ENCODE data around the gene PCNX3. TPM values are rescaled to one million over a fixed set of nuclear protein-coding genes. Genes with fewer than 3 reads are reported as not detected.
A peak's percentile ranks its signal among the peaks of the same experiment; 100 is the strongest.

The PCNX3 gene
- total and polyA plus RNA-seq, 10 of the 15 experiments (the other 5 are each of a cell fraction or from before 2014, with no cell fraction given) = 0.03 to 46.6 (median 8.4) TPM

- TF ChIP-seq BHLHE40 (IDR thresholded peaks at IDR 0.05; ENCODE audit: borderline replicate concordance in 1 of 2, low read depth in 2 of 2, low read length in 1 of 2) = peak in 1 of 2 experiments; percentile 48; a peak in 2 of 4 replicates
- no peak for TF ChIP-seq KLF5 (IDR thresholded peaks at IDR 0.05; ENCODE audit: partially characterized antibody)
- TF ChIP-seq IRF4 (IDR thresholded peaks at IDR 0.05; ENCODE audit: low read depth, low read length) = no peak
- TF ChIP-seq HDGF (IDR thresholded peaks at IDR 0.05) = no peak
- no peak for TF ChIP-seq SIX5 (IDR thresholded peaks at IDR 0.05; ENCODE audit: low read depth, low read length, severe bottlenecking)
- TF ChIP-seq ATF3 (IDR thresholded peaks at IDR 0.05; ENCODE audit: borderline replicate concordance, extremely low read depth, low read depth, low read length) = no peak
- no peak for TF ChIP-seq CBFB (IDR thresholded peaks at IDR 0.05; ENCODE audit: low read depth)
- no peak for TF ChIP-seq E4F1 (IDR thresholded peaks at IDR 0.05; ENCODE audit: borderline replicate concordance, partially characterized antibody)
- TF ChIP-seq HDAC6 (IDR thresholded peaks at IDR 0.05; ENCODE audit: unreplicated experiment) = no peak
- TF ChIP-seq ZBED1 (IDR thresholded peaks at IDR 0.05; ENCODE audit: borderline replicate concordance) = no peak
- no peak for TF ChIP-seq MEF2A (IDR thresholded peaks at IDR 0.05; ENCODE audit: insufficient read depth, low read depth, low read length)
- TF ChIP-seq RAD51 (IDR thresholded peaks at IDR 0.05) = no peak
- TF ChIP-seq ZBTB33 (IDR thresholded peaks at IDR 0.05) = no peak
- 0 out of 2 replicates have a peak, but pooled peaks have one; percentile 38 for TF ChIP-seq YY1 (IDR thresholded peaks at IDR 0.05; ENCODE audit: low read depth, low read length)
- TF ChIP-seq TCF3 (IDR thresholded peaks at IDR 0.05; ENCODE audit: borderline replicate concordance, insufficient read depth, low read depth, low read length) = no peak
- TF ChIP-seq NR2F1 (conservative IDR thresholded peaks at IDR 0.05) = peak; percentile 42; the same call in 1 of the 2 replicates
- TF ChIP-seq HCFC1 (IDR thresholded peaks at IDR 0.05; ENCODE audit: low read length) = no peak
- no peak for TF ChIP-seq RUNX3 (IDR thresholded peaks at IDR 0.05; ENCODE audit: low read length)
- no peak for TF ChIP-seq ZNF24 (IDR thresholded peaks at IDR 0.05)
- TF ChIP-seq E2F8 (IDR thresholded peaks at IDR 0.05; ENCODE audit: low read depth, partially characterized antibody) = no peak
- TF ChIP-seq STAT3 (IDR thresholded peaks at IDR 0.05; ENCODE audit: low read depth, low read length) = no peak
- no peak for TF ChIP-seq PKNOX1 (IDR thresholded peaks at IDR 0.05)
Observed at GRCh38 chr11:65615950-65616574, 486 bp downstream of the PCNX3 start (continued).
